Left lobe of liver (tissue), 2 donors: ENCODE data around the gene CYB5D1. TPM values are rescaled to one million over a fixed set of nuclear protein-coding genes. Genes with fewer than 3 reads are reported as not detected.

ENCODE experiments used
- ATAC-seq: fragments of 200-7000 bp; cut with Tn5 transposase; one replicate; pipeline ENCODE4 v1.9.1; 2020; ENCODE audit warnings: mild to moderate bottlenecking, moderate library complexity
- DNase-seq: peaks from one replicate; pipeline ENCODE4 v3.0.0-alpha.2; 2020; ENCODE audit warnings: low spot score
- total RNA-seq: library from RNA; stranded (reverse); gene quantifications from one replicate; pipeline ENCODE4 v1.2.1, GENCODE V29; 2021
- donor health status: DM: no; HTN: no; CAD: no; lungs with moderate emphysema.
- donor health status: DM: no; HTN: yes; CAD: no.

CYB5D1 gene
- total RNA-seq, 1 donor from 2014 or later, result 12.4 TPM

GRCh38 chr17:7833795-7834541 is 23.8 kb upstream of the CYB5D1 start, which contains the start of gene KDM6B:
Gene KDM6B, plus strand, starts transcription at chr17:7834217. Its CDS starts 11,338 bp downstream, at chr17:7845555.
- DNase-seq (peak; percentile 93), ATAC-seq (peak; percentile 63)

DNA sequence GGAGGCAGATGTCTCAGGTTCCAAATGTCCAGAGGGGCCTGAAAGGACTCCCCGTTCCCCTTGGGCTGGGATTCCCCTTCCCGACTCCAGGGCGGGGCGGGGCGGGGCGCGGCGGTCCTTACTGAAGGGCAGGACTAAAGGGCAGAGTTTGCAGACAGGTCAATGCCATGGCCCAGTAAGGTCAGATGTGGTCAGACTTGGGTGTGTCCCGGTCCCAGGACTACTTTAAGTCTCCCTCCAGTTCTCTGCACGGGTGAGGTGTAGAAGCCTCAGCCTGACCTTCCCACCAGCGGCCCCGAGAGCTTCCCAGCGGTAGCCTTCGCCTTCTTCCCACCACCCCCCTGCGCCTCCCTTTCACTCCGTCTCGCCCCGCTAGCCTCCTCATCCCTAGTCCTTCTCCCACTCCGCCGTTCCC is 23.3 kb upstream of the CYB5D1 start:
- DNase-seq, result peak; percentile 85
- peak; percentile 32 for ATAC-seq

DNA sequence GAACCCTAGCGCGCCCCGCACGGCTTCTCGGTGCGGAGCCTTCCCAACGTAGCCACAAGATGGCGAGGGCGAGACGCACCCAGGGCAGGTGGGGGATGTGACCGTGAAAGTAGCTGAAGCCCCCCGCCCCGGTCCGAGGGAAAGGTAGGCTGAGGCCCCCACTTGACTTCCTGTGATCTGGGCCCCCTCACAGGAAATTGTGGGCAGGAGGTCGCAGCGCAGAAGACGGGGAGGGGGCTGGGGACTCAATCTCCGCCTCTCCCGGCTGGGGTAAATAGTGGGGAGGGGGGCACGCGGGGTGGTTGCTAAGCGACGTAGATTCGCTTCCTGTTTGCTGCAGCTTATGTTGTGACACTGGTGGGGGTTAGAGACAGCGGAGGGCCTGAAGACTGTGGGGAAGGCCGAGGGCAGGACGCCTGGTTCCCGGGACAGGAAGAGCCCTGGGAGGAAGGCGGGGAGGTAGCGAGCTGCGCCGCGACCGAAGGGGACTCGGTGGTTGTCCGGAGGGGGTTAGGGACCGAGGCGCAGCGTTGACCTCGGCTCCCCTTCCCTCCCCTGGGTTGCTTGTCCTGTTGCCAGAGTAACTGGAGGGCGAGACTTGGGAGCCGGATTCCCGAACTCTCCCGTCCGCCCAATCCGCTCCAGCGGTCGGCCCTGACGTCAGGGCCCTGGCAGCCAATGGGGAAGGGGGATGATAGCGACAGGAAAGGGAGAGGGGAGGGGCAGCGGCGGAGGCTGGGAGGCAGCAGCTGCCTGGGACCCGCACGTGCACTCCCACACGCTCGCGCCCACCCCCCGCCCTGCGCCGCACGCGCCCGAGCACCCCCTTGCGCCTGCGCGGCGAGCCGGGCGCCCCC is 22.6 kb upstream of the CYB5D1 start:
- DNase-seq (peak; percentile 98), ATAC-seq (peak; percentile 62)

DNA sequence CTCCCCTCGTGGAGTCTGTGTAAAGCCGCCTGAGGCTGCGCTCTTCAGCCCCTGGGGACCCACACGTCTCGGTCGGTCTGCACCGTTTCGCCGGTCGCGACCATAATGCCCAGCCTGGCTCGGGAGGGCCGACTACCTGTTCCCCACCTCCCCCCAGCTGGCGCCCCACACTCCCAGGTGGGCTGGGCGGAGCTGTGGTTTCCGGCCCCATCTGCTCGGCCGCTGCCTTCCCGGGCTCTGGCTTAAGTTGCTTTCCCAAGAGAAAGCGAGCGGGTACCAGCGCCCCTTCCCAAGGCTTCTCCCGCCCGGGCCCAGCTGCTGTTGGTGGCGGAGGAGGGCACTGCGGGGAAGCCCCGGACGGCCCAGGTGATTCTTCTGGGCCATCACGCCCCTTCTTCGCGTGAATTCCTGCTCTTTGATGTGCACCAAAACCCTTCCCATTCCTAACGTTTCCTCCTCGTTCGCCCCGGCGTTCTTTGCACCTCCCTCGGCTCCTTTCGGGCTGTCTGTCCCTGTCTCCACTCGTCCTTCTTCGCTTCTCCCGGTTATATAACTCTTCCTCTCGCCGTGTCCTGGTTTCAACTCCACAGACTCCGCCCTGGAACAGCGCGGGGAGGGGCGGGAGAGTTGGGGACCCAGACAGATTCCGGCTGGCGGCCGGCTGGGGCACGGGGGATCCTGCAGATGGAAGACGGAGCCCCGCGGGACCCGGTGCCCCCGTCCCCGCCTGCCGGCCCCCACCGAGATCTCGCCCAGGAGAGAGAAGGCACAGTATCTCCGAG is 21.8 kb upstream of the CYB5D1 start:
- DNase-seq, result peak; percentile 86
- peak; percentile 61 for ATAC-seq

DNA sequence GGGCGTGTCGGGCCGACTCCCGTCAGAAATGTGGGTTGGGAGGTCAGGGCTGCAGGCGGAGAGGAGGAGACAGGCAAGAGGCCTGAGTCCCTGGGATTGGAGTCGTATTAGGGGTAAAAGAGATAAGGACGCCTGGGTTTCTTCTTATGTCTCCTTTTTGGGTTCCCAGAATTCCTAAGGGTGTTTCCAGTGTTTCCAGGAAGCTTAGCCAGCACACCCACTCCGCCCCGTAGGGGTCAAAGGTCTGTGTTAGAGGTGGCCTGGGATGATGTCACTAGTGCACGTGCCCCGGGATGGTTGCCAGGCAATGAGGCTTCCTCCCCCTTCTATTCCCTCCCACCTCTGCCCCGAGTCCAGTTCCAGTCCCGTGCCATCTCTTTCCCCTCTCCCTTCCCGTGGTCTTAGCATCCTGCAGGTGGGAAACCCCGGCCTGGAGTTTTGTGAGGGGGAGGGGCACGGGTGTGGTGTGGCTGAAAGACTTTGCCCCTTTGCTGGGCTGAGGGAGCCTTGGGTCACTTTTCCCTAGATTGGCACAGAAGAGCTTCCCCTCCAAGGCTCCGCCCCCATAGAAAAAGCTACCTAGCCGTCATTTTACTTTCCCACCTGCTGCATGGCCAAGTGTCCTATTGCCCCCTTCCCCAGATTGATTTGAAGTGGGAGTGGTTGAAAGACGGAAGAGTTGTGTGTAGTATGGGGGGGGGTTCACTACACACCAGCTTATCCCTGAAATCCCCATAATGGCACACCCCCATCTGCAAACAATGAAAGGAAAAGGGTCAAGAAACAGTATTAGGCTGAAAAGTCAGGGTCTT is 21.0 kb upstream of the CYB5D1 start:
- ATAC-seq, result peak; percentile 55

DNA sequence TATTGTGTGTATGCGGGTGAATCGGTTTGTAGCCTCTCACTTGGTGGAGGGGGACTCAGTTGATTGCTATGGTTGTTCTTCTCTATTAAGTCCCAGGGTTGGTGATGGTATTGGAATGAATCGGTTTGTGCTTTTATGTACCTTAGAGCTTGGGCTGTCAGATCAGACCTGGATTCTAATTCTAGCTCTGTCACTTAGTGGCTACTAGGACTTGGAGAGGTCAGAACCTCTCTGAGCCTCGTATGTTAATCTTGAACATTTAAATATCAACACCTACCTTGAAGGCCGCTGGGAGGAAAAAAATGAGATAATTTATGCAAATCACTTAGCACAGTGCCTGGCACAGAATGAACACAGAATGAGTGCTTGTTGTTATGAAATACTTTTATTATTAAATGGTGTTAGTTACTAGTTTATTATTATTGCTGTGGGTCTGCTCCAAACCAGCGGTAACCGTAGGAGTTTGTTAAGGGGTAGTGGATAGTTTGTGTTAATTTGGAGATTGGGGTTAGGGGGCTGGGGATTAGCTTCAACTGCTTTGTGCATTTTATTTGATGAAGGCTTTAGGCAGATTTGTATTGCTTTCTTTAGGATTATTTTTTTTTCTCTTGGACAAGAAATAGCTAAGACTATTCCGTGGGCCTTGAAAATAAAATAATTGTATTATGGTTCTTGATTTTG is 20.3 kb upstream of the CYB5D1 start:
- ATAC-seq, result no peak
- DNase-seq, result no peak

More for the DNA sequence above, 21.0 kb upstream of the CYB5D1 start:
- DNase-seq, result peak; percentile 99

DNA sequence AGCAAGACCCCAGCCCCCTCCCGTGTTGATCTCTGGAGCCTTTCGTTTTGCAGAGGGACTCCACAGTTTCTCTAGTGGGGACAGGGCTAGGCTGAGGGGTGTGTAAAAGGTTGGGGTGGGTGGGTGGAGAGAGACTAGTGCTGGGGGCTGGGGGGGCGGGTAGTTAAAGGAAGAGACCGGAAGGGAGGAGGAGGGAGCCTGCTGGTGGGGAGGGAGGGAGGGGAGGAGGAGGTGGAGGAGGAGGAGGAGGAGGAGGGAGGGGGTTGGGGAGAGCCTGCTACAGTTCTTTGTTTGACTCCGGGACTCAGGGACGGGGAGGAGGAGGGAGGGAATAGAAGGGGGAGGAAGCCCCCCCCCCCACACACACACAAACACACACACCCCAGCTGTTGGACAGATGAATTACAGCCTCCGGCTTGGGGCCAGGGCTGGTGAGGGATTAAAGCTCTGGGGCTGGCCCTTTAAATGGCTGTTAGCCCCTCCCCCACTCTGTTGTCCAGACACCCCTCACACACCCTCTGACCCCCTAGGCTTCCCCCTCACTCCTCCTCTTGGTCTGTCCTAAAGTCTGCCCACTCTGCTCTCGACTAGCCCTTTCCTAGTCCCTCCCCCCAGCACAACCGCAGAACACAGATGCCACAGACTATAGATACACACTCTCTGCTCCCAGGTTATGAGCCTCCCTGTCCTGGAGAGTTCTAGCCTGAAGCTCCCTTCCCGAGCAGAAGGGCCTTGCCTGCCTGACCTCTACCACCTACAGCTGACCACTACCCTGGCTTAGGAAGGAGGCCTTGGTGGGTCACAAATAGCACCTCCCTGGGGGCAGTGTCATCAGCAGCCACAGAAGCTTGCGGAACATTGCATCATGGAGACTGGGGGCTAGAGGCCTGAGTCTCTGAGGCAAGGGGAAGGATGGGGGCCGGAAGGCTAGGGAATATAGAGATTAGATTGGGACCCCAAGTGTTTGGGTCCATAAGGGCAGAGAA is 19.4 kb upstream of the CYB5D1 start:
- DNase-seq (no peak), ATAC-seq (no peak)

GRCh38 chr17:7839190-7839875 is 18.5 kb upstream of the CYB5D1 start:
- no peak for ATAC-seq
- no peak for DNase-seq

- no peak for ATAC-seq
- DNase-seq, result no peak
Observed at GRCh38 chr17:7839876-7840261, 17.9 kb upstream of the CYB5D1 start.

DNA sequence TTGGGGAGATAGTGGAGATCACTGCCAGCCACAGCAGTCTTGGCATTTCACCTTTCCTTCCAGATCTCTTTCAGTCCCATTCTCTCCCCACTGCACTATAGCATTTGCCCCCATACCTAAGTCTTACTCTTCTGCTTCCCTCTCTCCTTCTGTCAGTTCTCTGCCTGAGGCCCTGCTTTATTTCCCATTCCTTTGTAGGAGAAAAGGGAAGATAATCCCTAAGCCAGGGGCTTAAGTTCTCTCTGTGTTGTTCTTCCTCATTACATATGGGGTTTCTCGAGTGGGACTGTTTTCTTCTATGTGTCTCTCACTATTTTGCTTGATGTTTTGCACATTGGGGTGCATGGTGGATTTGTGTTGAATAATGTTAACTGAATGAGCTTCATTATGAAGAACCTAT is 17.4 kb upstream of the CYB5D1 start:
- DNase-seq (no peak), ATAC-seq (no peak)

DNA sequence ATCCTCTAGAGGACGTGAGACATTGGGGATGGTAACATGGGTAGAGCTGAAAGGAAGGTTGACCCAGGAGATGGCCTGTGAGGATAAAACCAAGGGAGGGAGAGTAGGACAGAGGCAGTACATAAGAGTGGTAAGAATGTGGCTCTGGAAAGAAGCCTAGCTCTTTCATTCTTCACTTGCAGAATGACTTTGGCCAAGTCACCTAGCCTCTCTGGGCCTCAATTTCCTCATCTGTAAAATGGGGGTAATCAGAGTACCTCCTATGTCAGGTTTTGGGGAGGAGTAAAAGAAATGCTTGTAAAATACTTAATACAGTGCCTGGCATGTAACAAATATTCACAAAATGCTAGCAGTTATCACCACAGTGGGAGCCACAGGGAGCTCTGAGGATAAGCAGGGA is 16.9 kb upstream of the CYB5D1 start:
- ATAC-seq (no peak), DNase-seq (no peak)

GRCh38 chr17:7841396-7841914 is 16.3 kb upstream of the CYB5D1 start:
- DNase-seq (peak; percentile 83), ATAC-seq (peak; percentile 34)

- peak; percentile 94 for DNase-seq
- peak; percentile 61 for ATAC-seq
Observed at GRCh38 chr17:7841915-7842379, 15.9 kb upstream of the CYB5D1 start.

DNA sequence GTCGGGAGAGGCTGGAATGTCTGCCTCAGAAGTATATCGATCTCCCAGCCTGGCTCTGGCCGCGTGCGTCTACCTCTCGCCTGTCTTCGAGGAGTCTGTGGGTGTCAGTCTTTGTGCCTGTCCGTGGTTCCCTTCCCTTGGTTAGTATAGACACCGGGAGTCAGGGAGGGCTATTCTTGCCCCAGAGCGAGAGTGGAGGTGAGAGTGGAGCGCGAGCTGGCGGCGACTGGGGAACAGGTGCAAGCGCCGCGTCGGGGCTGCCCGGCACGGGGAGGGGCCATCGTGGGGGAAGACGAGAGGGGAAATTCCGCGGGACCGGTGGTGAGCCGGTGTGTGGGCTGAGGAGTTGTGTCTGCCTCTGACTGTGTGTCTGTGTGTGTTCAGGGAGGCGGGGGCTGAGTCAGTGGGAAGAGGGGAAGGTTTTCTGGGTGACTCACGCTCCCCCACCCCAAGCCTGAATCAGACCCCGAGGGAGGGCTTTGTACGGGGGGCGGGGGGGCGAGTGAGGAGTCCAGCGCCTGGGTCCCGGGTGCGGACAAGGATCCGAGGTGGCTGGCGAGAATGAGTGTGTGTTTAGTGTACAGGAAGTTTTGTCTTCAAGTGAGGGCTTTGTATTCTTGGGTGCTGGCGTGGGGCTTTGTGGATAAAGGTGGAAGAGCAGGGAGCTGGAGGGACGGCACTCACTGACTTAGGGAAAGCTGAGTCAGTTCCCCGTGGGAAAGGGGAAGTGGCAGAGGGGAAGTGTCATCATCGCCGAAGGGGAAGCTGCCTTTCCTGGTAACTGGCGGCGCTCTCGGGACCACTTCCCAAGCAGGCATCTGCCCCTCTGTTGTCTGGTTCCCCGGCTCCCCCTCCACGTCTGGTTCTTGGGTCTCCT is 15.2 kb upstream of the CYB5D1 start:
- peak; percentile 72 for DNase-seq

DNA sequence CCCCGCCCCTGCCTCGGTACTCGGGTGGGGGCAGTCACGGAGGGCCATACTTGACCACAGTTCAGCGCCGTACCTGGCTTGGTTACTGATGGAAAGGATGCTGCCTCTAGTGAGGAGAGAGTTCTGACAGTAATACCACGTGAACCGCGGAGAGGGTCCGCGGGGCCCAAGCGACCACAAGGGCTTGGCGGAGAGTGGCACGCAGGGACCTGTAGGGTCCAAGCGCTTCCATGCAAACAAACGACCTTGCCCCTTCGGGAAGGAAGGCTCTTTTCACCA is 14.6 kb upstream of the CYB5D1 start:
- ATAC-seq (no peak), DNase-seq (no peak)

More for the DNA sequence above, 15.2 kb upstream of the CYB5D1 start:
- peak; percentile 2 for ATAC-seq

DNA sequence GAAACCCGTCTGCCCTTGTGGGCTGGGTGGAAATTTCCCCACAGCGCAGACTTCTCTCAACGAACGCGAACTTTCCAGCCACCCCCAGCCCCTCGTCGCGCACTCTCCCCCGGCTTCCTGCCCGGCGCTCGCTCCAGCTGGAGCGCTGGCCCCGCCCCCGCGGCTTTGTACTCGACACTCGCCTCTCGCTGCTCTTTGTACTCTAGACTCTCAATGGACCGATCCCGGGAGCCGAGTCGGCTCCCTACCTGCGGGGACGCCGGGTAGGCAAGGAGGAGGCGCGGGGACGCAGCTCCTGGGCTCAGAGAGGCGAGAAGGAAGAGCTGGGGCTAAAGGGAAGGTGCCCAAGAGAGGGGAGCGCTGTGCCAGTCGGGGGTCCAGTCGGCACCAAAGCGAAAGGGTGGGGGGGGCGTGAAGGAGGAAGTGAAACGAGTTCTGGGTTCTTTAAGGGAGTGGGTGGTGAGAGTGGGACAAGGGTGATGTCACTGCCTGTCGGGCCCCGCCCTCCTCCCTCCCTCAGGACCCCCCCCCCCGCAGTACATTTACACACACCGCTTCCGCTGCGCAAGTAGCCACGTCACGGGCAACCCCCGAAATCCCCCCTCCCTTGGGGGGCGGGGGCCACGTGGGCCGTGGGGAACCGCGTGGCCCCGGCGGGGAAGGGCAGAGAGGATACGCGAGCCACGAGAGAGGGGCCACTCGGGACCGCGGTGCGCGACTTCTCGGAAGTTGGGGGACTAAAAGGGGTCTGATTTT is 14.1 kb upstream of the CYB5D1 start:
- DNase-seq (peak; percentile 91), ATAC-seq (peak; percentile 61)
